Activated CD8-positive, alpha-beta memory T cell treated with anti-CD3 and anti-CD28 coated beads for 48 hours (primary cell): Measurements from ENCODE around the gene GAP43.
"Not testable (repeated sequence)": the region's sequence is repeated elsewhere in the genome, so short reads cannot be mapped to it uniquely, and the experiment has no call there.

Experiments
- DNase-seq, 3 experiments: peaks; one replicate each; pipeline ENCODE4 v3.0.0-alpha.2; 2020; ENCODE audit warnings: low read depth in 2 of 3, low spot score in 2 of 3

GAP43 gene

DNA sequence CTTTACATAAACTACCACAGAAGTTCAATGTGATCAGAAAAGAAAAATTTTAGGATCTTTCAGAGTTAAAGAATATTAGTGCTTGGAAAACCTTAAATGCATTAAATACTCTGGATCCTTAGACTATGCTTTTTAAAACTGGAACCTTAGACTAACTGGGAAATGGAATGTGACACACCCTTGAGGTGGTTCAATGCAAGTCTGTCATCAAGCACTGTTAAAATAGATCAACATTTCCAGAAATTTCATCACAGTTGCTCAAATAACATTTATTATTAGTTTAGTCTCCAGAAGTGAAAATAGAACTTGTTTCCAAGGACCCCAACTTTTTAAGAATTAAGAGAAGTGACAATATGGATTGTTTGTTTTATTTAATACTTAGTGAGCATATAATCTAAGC is 71.8 kb downstream of the GAP43 start:
- no peak for DNase-seq

DNA sequence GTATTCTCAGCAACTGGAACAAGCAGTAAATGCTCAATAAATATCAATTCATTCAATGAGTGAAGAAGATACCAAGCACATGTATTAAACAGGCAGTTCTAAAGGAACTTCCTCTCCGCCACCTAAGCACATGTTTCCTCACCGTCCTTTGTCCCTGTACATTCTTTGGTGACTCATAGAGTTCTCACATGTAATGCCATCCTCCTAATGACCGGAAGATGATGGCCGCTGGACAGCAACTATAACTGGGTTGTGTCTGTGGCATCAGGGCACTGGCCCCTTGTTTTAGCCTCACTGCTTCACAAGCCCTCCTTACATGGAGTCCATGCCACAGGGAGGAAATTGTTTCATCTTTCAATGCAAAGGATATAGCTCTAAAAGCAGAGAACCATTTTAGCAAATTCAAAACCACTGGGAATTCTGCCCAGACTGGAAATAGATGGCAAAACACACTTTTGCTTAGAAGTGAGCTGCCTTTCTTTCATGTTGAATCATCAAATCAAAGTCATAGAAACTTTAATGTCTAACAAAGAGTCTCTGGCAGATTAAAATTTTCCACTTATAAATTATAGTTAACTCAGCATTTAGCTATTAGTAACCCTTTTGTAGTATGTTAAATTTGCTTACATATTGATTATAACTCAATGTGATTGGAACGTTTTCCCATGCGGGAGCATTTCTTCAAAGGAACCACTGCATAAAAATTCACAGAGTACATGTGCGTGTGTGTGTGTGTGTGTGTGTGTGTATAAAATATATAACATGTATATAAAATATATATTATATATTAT is 74.1 kb downstream of the GAP43 start:
- DNase-seq, result no peak

DNA sequence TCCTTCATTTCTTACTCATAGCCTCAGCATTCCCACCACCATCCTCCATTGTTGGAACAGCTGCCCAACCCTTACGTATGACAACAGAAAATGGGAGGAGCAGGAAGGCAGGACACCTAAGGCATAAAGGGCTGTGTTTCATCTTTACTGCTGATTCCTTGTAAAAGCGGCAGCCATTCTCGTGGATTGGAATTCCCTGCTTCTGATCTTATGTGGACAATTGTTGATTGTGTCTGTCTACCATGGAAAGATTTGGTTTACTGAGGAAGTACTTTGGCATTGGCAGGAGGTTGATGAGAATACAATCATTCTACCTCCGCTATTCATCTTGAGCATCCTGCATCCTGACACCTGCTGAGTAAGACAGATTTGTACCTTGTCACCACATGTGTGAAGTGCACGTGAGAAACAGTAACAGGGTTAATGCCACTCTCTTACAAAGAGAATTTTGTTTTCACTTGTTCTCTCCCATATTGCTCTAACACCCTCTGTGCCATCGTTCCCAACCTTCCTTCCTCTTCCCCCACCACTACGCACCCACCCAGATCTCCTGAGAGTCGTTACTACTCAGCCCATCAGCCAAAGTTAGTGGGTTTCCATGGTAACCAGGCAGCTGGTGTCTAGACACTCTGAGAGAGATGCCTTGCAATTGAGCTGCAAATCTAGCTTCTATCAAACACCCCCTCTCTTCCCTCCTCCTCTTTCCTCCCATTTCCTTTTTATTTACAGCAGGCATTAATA is 75.7 kb downstream of the GAP43 start:
- DNase-seq, result no peak

DNA sequence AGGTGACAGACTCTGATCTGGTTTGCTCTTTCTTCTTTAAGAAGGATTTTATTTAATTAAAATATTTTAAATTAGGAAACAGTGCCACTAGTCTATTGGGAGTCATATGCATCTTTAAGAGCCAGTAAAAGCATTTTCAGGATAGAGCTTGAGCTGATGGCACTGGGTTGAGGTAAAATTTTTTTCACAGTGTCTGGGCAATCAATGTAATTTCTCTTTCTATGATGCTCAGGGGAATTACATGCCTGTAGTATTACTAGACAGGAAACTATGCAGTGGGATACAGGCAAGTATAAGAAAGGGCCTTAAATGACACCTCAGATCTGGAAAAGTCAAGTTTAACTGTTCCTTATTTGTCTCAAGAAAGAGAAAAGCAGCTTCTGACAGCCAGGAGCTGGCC is 76.4 kb downstream of the GAP43 start:
- no peak for DNase-seq

DNA sequence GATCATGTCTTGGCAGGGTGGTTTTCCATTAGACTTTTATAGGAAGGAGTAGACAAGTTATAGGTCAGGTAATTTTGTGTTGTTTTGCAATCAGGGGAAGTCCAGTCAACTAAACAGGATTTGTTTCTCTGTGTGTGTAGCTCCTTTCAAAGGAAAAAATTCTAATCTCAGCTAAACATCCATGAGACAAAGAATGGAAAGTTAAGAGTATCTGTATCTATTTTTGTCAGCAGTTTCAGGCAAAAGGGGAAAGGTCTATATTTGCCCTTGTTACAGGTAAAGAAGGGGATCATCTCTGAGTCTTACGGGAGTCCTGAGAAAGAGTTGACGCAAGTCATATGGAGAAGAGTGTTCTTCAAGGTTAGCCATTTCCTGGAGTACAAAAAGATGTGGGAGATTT is 79.3 kb downstream of the GAP43 start:
- no peak for DNase-seq

DNA sequence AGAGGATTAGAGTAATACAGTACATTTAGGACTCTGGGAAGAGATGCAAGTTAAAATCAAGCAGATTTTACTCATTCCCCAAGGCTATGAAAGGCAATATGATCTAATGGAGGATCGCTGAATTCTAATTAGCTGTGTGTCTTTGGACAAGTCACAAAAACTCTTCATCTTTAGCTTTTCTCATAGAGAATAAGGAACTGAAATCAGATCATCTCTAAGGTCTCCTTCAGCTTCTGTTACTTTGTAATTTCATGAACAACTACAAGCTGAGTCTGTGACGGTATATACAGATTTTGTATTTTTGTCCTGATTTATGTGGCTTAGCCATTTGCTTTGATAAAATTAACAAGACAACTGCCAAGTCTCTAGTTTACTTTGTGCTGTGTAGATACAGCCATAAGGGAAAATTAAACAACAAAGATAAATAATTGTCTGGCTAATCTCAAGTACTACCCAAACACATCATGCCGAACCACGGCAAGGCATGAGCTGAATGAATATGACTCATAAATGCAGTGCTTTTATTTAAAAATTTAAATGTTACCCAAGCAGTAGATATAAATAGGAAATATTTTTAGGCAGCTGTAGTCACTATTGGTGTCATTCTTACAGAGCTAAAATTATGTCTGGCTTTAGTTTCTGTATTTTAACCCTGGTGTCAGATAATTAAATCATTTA is 81.5 kb downstream of the GAP43 start:
- DNase-seq, result no peak

DNA sequence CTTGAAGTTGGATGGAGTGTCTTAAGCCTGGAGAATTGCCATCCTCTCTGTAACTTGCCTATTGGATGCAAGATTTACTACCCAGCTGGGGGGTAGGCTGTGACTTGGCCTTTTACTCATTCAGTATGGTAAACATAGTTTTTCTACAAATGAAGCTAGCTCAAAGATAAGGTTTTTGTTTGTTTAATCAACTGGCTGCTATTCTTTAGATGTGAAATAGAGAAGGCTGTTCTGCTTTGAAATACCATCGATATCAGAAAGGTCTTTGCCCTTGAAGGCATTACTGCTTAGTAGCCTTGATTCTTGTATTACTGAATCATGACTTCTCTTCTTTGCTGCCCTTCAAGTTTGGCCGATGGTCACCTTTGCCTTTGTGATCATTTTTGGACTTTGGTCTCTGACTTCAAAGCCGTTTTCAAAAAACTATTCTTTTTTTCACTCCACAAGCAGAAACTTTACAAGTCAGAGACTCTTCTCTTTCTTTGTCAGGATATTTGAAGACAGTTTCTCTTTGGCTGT is 83.1 kb downstream of the GAP43 start:
- DNase-seq, result no peak

DNA sequence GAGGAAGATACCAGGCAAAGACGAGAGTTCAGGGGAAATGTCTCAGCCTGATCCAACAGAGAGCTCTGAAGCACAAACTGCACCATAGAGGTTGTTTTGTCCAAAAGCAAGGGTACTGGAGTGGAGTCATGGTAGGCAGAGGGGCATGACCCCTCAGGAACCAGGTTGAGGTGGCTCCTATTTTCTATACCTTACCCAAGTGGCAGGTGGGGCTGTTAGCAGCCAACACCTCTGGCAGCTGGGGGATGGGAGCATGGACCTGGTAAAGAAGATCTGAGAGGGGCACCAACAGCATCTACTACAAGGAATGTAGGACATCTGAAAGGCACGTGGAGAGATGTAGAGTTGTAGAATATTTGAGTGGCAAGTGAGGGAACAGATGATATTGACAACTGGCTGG is 85.2 kb downstream of the GAP43 start:
- DNase-seq, result no peak

DNA sequence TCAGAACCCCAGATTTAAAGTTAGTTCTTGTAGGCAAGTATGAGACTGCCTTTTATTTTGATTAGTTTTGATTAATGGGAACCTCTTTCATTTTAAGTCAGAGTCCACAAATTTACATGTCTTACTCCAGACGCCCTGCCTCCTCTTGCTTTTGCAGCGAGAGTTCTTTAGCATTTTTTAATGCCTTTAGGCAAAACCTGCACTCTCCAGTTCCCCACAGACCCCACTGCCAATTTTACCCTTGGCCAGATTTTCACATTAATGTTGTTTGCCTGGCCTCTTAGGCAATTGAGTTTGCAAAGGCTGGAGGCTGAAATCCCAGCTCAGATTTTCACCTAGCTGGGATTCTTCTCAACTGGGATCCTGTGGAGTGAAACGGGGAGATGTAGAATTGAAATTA is 85.8 kb downstream of the GAP43 start:
- no peak for DNase-seq

DNA sequence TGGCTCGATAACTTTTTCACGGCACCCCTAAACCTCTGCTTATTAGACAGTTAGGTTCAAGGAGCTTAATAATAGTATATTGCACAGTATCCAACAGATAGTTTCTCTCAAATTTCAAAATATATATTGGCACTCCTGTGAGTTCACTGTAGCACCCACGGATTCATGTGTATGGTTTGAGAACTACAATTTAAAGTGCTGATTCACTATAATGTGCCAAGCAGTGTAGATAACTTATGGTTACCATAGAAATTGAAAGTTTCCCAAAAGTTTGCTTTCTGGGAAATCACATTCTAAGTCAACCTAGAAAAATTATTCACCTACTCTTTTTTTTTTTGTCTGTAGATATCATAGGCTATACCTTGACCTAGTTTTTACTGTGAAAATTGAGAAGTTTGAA is 86.6 kb downstream of the GAP43 start:
- DNase-seq, result no peak

DNA sequence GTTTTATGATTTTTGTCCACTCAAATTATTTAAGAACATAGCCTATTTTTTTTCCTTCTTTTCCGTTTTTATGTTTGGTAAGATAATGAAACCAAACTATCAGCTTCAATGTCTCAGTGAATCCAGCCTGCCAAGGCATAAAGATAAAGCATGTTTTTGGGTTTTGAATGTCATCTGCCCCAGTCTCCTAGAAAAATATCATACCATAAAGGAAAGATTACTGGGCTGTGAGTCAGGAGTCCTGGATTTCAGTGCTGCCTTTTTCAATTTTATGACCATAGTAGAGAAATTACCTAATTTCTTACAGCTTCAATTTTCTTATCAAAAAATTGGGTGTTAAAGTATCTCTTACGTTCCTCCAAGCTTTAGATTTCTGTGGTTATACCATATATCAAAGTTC is 87.5 kb downstream of the GAP43 start:
- no peak for DNase-seq

DNA sequence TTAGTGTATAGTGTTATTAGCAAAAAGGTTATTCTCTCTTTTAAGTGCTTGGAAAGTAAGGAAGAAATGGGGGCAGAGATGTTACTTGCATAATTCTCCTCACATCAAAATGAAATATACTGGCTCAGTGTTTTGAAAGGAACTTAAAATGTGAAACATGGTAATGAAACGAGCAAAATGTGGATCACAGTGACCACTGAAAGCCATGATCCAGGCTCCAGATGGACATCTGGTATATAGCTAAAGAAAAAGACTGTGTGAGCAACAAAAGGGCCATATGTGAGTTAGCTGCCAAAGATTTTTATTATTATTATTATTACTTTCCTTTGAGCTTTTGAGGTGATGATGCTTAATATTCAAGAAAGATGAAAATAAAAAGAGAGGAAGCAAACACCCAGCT is 89.6 kb downstream of the GAP43 start:
- no peak for DNase-seq

DNA sequence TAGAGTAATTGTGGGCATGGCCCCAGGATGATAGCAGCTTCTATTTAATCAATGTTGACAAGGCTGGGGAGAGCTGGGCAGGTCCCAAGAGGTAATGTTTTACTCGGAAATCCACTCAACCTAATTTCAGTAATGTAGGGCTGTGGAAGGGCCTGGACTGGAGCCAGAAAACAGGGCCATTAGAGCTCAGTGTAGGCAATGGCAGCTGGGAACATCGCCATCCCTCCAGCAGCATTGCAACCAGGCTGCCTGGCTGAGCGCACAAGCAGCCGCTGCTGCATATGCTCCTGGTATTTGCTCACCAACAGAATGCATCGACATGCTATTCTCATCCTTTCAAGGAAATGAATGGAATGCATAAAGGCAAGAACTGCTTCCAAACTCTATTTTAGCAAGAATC is 90.0 kb downstream of the GAP43 start:
- DNase-seq, result no peak

DNA sequence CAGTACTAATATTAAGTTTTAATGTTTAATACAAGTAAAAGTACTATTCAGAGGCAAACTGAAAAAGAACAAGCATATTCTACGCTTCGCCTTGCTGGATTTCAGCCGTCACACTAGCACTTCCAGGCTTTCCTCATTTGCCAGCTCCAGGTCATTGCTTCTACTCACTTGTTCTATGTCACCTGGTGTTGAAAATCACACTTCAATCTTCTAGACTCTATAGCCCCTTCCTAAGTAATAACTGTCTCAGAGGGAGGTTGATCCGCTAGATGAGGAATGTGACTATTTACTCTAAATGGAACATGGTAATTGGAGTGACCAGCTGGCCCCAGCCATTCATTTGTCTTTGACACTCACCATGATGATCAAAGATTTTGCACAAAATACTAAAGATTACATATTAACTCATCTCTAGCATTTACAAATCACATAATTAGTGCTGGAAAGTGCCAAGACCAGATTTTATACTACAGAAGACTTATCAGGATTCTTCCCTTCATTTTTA is 92.0 kb downstream of the GAP43 start:
- DNase-seq, result no peak

DNA sequence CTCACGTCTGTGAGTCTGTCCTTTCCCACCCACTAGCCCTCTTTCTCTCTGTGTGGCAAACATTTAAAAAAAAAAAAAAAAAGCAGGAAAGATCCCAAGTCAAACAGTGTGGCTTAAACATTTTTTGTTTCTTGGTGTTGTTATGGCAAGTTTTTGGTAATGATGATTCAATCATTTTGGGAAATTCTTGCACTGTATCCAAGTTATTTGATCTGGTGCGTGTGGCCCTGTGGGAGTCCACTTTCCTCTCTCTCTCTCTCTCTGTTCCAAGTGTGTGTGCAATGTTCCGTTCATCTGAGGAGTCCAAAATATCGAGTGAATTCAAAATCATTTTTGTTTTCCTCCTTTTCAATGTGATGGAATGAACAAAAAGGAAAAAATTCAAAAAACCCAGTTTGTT is 97.7 kb downstream of the GAP43 start:
- no peak for DNase-seq

DNA sequence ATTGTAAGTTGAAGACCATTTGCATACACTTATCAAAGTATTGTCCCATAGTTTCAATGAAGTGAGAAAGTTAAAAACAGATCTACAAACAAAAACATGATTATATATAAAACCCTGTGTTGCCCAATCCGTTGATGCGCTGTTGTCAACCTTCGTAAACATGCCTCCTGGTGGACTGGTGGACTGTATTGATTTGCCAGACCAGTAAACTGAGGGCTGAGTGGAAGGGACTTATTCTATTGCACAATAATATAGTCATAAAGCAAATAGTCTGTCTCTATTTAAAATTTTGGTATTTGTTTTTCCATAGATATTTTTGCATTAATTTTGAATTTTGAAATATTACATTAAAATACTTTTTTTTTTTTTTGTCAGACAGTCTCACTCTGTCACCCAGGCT is 102.5 kb downstream of the GAP43 start:
- DNase-seq, result no peak

DNA sequence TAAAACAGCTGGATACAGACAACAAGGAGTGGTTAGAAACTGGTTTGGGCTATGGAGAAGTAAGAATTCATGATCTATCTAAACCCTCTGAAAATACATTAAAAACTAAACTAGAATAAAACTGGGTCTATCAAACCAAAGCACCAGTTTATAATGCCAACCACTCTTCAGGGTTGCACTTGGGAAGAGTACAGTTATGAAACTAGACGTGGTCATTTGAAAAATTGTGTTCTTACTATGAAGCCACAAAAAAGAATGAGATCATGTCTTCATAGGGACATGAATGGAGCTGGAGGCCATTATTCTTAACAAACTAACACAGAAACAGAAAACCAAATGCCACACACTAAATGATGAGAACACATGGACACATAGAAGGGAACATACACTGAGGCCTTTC is 103.8 kb downstream of the GAP43 start:
- DNase-seq, result no peak

DNA sequence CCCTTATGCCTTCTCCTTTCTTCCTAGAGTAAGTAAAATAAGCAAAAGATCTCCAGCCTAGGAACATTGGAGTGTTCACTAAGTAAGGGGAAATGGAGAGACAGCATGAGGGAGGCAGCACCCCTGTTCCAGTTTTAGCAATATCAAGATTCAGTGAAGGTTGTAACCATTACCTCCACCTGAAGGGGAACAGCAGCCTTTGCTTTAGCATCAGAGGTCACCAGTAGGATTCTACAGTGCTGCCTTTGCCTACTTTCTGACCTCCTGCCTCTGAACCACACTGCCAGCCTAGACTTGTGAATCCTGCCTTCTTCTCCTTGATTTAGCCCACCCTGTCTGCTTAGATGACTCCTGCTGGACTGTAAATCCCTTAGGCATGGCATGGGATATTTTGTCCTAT is 104.7 kb downstream of the GAP43 start:
- DNase-seq, result no peak

DNA sequence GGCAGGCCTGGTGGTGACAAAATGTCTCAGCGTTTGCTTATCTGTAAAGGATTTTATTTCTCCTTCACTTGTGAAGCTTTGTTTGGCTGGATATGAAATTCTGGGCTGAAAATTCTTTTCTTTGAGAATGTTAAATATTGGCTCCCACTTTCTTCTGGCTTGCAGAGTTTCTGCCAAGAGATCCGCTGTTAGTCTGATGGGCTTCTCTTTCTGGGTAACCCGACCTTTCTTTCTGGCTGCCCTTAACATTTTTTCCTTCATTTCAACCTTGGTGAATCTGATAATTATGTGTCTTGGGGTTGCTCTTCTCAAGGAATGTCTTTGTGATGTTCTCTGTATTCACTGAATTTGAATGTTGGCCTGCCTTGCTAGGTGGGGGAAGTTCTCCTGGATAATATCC is 113.0 kb downstream of the GAP43 start:
- not testable (repeated sequence) for DNase-seq

DNA sequence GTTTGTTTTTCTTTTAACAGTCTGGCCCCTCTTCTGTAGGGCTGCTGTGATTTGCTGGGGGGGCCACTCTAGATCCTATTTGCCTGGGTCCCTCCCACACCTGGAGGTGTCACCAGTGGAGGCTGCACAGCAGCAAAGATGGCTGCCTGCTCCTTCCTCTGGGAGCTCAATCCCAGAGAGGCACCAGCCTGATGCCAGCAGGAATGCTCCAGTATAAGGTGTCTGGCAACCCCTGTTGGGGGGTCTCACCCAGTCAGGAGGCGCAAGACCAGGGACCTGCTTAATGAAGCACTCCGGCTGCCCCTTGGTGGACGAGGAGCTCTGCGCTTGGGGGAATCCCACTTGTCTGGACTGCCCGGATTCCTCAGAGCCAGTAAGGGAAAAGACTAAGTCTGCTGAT is 118.3 kb downstream of the GAP43 start:
- no peak for DNase-seq

DNA sequence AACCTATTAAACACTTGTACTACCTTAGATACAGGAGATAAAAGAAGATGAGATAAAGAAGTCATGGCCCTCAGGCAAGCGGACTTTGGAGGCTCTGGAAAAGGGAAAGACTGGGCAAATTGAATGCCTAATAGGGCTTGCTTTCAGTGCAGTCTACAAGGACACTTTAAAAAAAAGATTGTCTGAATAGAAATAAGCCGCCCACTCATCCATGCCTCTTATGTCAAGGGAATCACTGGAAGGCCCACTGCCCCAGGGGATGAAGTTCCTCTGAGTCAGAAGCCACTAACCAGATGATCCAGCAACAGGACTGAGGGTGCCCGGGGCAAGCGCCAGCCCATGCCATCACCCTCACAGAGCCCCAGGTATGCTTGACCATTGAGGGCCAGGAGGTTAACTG is 121.2 kb downstream of the GAP43 start:
- not testable (repeated sequence) for DNase-seq

DNA sequence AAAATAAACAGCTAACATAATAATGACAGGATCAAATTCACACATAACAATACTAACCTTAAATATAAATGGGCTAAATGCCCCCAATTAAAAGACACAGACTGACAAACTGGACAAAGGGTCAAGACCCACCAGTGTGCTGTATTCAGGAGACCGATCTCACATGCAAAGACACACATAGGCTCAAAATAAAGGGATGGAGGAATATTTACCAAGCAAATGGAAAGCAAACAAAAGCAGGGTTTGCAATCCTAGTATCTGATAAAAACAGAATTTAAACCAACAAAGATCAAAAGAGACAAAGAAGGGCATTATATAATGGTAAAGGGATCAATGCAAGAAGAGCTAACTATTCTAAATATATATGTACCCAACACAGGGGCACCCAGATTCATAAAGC is 129.7 kb downstream of the GAP43 start:
- not testable (repeated sequence) for DNase-seq
